HG03280 (cell line): Measurements from ENCODE around the gene DHFR.

Source experiments
- ATAC-seq: cut with Tn5 transposase; IDR thresholded peaks from one replicate; pipeline ENCODE4 v1.9.1; 2021; ENCODE audit warnings: mild to moderate bottlenecking, moderate library complexity; ENCODE audit not compliant: unreplicated experiment

Gene DHFR

DNA sequence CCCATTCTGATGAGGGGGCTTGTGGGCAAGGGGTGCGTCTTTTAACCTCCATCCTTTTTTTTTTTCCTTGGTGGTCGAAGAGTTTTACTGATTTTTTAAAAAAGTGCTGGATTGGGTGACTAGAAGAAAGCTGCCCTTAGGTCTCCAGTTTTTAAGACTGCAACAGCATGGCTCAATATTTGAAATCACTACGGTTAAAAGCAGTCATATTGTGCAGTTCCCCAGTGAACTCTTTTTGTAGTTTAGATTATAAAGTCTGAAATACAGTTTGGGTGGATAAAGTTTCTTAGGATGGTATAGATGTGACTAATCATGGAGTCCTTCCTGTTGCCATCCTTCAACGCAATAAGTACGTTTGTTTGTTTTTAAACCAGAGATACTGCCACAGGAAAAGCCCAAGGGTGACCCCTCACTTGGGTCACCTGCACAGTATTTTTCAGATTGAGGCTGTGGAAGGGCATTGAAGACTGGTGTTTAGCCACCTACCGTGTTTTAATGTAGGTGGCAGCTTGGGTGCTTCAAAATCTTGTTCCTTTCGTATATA, 520 bp upstream of the DHFR start:
- ATAC-seq, result no peak

DNA sequence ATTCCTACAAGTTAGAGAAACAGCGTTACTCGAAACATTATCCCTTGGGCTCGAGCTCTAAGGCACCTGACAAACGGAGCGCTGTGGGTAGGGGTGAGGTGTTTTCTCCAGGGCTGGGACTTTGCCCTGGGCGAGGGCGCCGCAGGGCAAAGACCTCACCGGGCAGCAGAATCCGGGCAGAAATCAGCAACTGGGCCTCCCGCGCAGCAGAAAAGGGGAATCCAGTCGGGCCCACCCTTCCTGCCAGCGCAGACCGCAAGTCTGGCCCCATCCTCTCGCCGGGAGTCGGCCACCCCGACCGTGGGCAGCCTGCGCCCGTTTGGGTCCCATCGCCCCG, 761 bp downstream of the DHFR start:
- ATAC-seq, result no peak

DNA sequence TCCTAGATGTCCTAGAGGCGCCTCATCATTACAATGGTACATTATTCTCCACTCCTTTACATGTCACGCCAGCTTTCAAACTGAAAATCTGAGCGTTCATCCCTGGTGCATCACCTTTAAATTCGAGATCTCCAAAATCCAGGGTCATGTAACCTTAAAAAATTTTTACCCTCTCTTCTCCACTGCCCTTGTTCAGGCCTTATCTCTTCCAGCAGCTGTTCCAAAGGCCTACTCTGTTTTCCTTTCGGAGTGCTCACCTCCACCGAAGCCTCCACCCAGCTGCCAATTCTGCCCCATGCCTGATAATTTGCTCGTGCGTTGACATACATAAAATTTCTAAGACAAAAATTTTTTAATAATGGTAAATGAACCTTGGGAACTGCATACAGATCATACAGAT, 1.3 kb downstream of the DHFR start:
- ATAC-seq, result no peak

DNA sequence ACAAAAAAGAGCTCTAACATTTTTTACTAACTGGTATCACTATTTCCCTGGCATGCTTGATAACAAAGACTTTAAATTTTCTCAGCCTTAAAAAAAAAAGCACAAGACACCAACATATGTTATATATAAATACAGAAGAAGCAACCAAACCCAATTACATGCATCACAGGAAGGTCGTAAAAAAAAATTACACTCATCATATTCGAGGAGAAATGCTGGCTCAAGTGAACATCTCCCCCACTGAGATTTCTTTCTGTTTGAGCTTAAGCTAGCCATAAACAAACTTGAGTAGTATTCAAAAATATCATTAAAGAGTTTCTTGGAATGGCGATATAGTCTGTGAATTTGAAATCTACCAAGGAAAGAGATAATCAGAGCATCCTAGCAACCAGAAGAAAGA, 7.9 kb downstream of the DHFR start:
- ATAC-seq, result no peak

DNA sequence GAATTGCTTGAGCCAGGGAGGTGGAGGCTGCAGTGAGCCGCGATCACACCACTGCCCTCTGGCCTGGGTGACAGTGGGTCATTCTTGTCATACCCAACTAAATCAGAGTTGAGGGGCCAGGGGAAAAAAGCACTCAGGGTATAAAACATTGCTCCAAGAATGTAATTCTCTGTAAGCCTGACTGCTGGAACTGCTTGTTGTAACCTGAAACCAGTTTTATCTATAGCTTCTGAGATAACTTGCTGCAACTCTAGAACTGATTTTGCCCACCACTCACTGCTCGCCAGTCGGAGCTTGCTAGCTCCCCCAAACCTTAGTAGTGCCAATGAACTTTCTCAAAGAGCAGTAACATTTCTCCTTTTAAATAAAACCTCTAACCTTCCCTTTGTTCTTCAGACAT, 9.9 kb downstream of the DHFR start:
- no peak for ATAC-seq

DNA sequence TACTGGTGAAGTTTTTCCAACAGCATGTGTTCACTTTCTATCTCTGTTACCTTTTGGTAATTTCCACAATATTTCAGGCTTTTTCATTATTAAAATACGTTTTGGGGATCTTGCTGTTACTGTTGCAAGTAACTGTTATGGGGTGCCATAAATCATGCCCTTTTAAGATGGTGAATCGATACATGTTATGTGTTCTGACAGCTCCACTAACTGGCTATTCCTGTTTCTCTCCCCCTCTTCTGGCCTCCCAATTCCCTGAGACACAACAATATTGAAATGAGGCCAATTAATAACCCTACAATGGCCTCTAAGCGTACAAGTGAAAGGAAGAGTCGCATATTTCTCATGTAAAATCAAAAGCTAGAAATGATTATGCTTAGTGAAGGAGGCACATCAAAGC, 13.4 kb downstream of the DHFR start:
- ATAC-seq, result no peak

DNA sequence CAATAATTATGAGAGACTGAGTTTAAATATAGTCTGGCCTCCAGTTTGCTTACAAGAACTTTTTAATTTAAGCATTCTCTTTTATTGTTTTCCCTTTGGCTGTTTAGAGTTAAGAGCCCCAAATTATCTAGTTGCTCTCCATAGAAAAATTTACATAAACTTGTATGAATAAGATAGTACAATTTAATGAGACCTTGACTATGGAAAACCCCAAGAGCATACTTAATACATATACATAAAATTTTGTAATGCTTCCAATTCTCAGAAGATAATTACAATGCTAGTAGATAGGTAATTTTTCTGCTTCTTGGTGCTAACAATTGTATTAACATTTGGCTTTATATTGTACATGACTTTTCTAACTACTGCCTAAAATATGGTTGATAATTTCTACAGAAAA, 20.6 kb downstream of the DHFR start:
- ATAC-seq, result no peak

DNA sequence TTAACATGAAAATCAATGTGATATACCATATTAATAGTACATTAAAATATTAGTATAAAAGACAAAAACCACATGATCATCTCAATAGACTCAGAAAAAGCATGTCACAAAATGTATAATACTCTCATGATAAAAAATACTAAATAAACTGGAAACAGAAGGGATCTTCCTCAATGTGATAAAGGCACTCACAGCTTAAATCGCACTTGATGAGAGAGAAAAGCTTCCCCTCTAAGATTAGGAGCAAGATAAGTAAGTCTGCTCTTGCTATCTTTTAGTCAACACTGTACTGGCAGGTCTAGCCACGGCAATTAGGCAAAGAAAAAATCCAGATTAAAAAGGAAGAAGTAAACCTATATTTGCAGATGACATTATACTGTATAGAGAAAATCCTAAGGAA, 22.1 kb downstream of the DHFR start:
- no peak for ATAC-seq

DNA sequence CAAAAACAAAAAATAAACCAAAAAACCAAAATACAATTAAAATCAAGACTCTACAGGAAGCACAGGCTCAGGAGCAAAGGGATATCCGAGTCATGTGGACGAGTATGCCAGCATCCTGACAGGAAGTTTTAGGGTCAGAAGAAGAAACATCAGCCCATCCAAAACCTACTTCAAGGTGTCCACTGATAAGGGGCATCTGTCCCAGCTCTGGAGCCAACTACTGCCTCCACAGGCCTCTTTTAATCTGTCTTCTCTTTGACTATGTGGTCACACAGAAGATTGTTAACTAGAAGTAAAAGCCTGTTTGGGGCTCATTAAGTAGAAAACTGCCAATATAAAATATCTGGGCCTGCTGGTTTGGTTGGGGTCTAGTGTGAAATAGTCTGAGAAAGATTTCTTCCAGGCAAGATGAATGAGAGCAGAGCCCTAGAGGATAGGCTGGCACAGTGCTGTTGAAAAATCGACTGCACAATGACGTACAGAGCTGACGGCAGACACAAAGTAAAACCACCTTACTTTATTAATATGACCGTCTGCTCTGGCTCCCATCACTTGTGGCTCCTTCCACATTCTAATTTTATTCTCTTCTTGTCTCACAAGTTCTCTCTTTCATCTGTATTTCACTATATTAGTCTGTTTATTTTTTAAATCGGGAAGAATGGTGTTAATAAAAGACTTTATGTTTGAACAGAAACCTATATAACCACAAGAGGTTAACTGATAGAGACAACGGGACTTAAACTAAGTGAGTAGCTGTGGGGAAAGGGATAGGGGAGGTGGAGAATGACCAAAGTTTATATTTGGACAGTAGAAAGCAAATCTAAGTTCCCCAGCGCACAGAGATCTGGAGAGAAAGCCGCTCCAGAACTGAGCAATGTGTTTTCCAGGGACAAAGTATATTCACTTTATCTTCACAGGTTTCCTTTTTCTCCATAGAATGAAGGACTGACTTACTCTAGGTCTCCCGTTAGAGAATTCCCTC, 23.2 kb downstream of the DHFR start:
- no peak for ATAC-seq

DNA sequence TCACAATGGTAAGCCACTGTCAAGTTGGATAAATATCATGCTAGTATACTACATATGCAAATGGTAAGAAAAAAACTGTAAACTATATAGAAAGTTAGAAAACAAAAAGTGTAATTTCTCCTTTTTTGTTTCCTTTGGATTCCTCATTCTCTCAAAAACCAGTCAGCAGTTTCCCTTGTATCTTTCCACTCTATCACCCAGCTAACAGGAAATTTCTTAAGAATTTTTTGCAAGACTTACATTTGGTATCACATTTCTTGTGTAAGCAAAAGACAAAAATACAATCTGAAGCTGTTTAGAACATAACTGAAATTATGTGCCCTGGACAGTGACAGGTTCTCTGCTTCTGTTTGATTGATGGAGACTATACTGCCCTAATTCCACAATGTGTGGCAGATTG, 25.5 kb downstream of the DHFR start:
- no peak for ATAC-seq

DNA sequence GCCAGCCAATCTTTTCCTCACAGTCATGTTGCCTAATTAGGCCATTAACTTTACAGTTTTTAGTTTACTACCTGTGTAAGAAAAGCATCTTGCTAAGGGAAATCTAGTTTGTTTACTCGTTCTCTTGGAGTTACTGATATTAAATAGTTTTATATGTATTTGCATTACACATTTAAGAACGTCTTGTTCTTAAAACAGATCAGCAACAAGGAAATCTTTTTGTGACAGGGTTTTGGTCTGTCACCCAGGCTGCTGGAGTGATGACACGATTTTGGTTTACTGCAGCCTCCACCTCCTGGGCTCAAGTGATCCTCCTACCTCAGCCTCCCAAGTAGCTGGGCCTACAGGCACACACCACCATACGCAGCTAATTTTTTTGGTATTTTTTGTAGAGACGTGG, 29.6 kb downstream of the DHFR start:
- no peak for ATAC-seq

DNA sequence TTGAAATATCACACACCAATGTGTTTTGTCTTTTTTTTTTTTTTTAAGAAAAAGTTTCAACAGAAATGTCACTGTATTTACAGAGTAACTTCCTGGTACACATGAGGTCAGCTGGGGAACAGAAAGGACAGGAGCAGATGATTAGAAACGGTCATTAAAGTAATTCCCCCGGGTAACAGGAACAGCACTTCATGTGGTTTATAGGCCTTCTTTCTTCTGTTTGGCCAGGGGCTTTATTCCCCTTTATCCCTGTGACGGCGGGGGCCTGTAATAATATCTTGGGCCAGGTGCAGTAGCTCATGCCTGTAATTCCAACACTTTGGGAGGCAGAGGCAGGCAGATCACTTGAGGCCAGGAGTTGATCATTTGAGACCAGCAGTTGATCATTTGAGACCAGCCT, 30.8 kb downstream of the DHFR start:
- ATAC-seq, result no peak

DNA sequence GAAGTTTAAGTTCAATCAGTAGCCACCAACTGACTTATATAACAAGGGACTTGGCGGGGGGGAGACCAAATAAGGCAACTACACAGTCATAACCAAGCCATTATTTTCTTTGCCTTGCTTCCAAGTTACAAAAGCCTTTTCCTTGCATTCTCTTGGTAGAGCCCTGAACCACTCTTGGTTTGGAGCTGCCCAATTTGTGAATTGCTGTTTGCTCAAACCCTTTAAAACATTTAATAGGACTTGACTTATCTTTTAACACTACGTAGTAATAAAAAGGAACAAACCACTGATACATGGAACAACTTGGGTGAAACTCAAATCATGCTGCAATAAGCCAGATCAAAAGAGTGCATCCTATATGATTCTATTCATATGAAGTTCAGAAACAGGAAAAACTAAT, 32.0 kb downstream of the DHFR start:
- no peak for ATAC-seq

DNA sequence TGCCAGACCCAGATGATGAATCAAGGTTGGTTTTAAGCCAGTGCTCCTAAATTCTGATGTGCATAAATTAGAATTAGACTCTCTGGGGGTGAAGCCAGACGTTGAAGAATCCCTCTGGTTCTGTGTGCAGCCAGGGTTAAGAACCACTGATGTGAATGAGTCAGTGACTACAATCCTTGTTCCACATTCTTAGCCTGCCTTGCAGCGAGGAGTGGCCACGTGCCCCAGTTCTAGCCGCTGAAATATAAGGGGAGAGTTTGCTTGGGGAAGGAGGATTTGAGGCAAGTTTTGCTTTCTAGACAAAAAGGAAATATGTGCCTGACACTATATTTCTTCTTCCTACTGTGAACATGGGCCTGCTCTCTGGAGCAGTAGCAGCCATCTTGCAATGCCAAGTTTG, 34.6 kb downstream of the DHFR start:
- ATAC-seq, result no peak

DNA sequence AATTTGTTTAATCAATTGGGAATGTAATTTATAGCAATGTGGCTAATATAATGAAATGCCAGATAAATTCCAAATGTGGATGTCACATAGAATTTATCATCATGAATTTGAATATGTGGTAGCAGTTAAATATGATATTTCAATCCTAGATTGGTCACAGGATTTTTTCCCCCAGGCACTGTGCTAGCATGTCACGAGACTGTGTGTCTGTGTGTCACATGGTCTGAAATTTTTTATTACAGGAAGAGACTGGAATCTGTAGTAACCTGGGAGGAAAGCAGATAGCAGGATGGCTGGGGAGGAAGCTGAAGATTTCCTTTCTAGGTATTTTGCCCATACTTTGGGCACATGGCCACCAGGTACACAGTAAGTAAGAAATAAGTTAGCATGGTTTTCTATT, 35.7 kb downstream of the DHFR start:
- no peak for ATAC-seq

DNA sequence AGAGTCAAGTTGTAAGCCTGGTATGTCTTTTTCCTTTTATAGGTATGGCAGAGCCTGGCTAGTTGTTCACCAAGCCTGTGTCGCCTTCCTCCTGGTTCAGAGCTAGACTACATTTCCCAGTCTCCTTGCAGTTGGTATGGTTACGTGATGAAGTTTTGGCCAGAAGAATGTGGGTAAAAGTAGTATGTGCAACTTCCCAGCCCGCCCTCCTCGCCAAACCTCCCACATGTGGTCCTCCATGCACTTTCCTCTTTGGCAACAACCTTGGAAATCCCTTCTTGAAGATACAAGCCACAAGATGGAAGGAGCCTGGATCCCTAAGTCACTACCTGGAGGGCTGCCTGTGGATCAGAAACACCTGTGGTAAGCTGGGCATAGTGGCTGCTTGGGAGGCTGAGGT, 36.3 kb downstream of the DHFR start:
- no peak for ATAC-seq

DNA sequence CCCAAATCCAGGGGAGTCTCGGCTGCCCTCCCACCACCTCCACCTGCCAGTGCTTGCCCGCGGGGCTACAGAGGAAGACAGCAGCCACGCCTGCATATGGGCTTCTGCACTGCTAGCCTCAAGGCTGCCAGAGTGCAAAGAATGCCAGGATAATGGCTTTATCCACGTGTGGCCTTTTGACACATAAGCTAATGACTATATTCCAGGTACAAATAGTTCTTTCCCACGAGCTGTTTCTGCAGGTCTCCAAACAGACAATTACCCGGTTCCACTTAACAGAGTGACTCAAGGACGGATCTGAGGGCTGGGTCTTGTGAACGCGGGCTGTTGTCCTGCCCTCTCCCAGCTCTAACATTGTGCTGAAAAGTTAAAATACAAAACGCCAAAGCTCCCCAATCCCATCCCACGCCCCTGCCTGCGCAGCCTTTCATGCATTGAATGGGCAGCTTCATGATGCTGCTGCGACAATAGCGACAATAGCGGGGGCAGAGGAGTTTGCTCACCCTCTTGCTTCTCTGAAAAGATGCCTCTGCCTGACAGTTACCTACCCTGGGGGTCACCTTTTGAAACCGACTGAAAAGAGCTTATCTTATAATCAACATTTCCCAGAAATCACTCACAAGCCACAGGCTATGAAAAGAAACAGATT, 39.4 kb downstream of the DHFR start:
- no peak for ATAC-seq

DNA sequence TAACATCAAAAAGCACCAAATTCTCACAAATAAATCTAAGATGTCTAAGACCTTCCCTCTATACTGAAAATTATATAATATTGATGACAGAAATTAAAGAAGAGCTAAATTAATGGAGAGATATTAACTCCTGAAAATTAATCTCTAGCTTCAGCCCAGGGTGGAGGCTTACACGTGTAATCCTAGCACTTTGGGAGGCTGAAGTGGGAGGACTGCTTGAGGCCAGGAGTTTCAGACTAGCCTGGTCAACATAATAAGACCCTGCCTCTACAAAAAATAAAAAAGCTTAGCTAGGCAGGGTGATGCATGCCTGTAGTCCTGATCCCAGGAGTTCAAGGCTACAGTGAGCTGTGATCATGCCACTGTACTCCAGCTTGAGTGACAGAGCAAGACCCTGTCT, 45.1 kb downstream of the DHFR start:
- no peak for ATAC-seq

DNA sequence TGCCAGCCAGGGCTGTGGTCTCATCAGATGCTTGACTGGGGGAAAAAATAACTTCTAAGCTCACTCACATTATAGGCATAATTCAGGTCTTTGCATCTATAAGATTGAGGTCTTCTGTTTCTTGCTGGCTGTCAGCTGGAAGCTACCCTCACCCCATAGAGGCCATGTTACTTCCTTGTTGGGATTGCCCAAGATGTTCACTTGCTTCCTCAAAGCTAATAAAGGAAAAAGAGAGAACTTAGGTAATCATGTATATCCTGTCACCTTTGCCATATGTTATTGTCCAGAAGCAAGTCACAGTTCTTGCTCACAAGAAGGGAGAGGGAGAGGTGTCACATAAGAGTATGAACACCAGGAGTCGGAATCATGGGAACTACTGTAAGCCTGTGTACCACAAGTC, 46.1 kb downstream of the DHFR start:
- no peak for ATAC-seq

DNA sequence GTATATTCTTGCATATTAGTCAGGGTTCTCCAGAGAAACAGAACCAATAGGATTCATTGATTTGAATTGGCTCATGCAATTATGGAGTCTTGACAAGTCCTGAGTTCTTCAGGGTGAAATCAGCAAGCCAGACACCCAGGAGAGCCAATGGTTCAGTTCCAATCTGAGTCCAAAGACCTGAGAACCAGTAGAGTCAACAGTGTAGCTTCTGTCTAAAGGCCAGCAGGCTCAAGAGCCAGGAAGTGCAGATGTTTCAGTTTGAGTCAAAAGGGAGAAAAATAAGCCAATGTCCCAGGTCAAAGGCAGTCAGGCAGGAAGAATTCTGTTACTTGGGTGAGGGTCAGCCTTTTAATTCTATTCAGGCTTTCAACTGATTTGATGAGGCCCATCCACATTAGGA, 47.0 kb downstream of the DHFR start:
- ATAC-seq, result no peak

DNA sequence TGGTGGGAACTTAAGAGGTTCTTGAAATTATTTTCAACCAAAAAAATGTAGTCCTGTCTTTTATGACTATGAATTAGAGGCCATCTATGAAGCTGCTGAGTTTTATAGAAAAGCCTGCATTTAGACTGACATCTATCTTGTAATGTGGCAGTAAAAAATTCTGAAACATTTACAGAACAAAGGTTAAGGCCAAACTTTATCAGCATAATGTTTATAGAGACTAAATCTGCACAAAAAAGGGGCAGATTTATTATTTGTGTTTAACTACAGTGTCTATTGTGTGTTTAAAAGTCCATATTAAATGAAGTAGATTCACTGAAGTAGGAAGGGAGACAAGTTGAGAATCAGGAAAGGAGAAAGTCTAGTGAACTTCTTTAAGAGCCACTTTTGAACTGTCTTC, 47.4 kb downstream of the DHFR start:
- ATAC-seq, result no peak

DNA sequence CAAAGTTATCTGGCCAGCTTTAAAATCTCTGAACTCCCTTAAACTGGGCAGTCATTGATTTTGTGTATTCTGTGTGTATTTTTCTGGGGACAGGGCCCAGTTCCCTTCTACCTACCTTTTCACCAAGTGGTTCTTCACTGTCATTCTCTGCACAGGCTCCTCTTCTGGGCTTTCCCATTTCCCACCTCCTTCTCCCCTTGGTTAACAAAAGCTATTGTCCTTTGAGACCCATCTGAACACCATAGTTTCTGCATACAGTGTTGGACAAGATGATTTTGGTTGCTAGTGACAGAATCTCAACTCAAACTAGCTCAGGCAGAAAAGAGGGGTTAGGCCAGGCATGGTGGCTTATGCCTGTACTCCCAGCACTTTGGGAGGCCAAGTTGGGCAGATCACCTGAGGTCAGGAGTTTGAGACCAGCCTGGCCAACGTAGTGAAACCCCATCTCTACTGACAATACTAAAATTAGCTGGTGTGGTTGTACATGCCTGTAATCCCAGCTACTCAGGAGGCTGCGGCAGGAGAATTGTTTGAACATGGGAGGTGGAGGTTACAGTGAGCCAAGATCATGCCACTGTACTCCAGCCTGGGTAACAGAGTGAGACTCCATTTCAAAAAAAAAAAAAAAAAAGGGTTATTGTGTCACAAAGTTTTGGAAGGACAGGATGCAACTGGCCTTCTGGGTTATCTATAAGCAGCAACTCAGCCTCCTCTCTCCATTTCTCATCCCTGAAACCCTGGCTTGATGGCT, 53.7 kb downstream of the DHFR start:
- no peak for ATAC-seq
